Hematopoietic multipotent progenitor cell (in vitro differentiated cells): ENCODE measurements around the gene SERPINB4. TPM values are rescaled to one million over a fixed set of nuclear protein-coding genes. Genes with fewer than 3 reads are reported as not detected.

ENCODE experiments used
- DNase-seq, 3 donors: peaks; one replicate each; pipeline ENCODE4 v3.0.0-alpha.2; 2011 to 2015; ENCODE audit warnings: low read depth in 2 of 3, low spot score in 2 of 3
- total RNA-seq: library from RNA; depleted of rRNA; stranded (reverse); fragments of >200 nt; gene quantifications from one replicate; pipeline ENCODE4 v1.2.3, GENCODE V29; 2012

The SERPINB4 gene
- total RNA-seq, 1 donor: not detected

DNA sequence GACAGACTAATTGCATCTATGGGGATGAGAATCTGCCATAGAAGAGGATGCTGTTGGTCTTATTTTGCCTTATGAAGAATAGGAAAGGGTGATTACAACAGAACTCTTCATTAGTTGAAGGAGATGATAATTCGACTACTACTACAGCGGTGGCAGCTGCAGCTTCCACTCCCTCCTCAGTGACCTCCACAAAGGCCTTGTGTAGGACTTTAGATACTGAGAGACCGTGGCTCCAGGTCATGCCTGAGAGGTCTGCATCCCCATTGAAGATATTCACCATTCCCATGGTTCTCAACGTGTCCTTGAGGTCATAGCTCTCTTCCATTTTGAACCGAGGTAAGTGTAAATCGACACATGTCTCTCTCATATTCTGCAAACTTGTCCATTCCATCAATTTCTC, 6.4 kb downstream of the SERPINB4 start:
- DNase-seq: no peak

DNA sequence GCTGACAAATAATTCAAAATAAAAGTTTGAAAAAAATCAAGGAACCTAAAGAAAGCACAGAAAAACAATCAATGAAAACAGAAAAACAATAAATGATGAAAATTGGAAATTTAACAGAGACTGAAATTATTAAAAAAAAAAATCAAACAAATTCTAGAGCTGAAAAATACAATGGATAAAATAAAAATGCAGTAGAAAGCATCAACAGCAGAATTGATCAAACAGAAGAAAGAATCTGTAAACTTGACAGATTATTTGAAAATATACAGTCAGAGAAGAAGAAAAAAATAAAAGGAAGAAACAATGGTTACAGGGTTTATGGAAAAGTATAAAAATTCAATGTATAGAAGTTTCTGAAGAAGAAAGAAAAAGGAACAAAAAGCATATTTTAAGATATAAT, 16.2 kb downstream of the SERPINB4 start:
- DNase-seq: no peak

DNA sequence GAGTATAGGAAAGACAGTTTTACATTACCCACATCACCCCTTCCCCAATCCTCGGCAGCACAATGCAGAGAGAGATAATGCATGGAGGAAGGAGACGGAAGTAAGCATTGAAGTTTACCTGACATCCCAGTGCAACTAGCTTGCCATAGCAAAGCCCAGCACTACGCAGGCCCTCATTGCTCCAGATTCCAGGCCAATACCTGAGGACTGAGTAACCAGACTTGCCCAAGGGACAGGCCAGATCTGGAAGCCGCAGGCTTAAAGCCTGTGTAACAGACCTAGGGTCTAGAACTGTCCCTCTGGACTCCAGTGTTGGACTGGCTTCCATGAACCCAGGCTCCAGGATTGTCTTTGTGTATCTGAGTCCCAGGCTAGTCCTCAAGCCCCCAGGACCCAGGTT, 17.6 kb downstream of the SERPINB4 start:
- DNase-seq: no peak

DNA sequence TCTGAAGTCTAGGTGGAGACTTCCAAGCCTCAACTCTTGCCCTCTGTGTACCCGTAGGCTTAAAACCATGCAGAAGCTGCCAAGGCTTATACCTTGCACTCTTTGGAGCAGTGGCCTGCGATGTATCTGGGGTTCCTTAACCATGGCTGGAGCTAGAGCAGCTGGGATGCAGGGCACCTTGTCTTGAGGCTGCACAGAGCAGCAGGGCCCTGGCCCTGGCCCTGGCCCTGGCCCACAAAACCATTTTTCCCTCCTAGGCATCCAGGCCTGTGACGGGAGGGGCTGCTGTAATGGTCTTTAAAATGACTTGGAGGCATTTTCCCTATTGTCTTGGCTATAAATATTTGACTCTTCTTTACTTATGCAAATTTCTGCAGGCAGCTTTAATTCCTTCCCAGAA, 19.2 kb downstream of the SERPINB4 start:
- DNase-seq: no peak

DNA sequence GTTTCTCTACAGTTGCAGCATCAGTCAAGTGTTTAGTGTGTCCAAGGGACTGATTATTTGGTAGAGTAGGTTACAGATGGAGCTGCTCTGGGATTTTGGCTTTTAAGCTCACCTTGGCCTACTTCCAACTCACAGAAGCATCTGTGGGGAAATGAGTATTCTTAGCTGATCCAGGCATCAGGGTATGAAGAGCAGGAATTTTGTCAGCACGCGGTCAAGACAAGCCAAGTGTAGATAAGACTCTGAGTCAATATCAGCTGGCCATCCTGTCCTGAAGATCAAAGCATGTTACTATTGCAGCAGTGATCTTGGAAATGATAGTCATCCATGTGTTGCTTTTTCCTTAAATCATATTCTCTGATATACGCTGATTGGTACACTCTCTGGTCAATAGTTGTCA, 24.4 kb downstream of the SERPINB4 start:
- no peak for DNase-seq

GRCh38 chr18:63617915-63618234, 26.2 kb downstream of the SERPINB4 start:
- DNase-seq: no peak

GRCh38 chr18:63617049-63617914, 26.8 kb downstream of the SERPINB4 start:
- no peak for DNase-seq

DNA sequence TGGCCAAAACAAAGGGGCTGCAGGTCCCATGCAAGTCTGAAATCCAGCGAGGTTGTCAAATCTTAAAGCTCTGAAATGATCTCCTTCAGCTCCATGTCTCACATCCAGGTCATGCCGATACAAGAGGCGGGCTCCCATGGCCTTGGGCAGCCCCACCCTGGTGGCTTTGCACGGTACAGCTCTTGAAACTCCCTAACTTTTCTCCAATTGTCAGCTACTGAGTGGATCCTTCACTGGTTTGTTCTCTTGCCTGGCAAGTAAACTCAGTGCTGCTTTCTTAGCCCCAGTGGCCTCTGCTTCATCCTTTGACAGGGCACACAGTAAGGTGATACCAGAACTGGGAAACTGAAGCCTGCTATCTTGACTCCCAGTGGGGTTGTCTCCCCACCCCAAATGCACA, 30.6 kb downstream of the SERPINB4 start:
- DNase-seq: no peak

GRCh38 chr18:63606526-63606925, 37.5 kb downstream of the SERPINB4 start:
- DNase-seq: no peak

- no peak for DNase-seq
Observed at GRCh38 chr18:63604791-63605567, 39.1 kb downstream of the SERPINB4 start.

DNA sequence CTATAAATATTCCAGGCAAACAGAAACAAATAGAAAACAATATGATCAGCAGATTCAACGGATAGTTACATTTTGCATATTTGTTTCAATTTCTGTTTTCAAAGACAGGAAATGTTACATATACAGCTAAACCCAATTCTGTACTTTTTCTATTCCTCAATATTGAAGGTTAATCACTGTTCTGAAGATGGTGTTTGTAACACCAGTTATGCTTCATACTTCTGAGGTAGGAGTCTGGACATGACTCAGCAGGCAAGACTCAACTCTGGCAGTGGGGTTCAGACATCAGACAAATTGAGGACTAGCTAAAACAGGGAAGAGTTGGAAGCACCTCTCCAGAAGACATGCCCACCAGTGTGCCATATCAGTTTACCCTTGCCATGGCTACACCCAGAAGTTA, 40.3 kb downstream of the SERPINB4 start:
- no peak for DNase-seq

- no peak for DNase-seq
Observed at GRCh38 chr18:63603355-63603754, 40.7 kb downstream of the SERPINB4 start.

- DNase-seq: no peak
Observed at GRCh38 chr18:63596964-63597363, 47.1 kb downstream of the SERPINB4 start.

DNA sequence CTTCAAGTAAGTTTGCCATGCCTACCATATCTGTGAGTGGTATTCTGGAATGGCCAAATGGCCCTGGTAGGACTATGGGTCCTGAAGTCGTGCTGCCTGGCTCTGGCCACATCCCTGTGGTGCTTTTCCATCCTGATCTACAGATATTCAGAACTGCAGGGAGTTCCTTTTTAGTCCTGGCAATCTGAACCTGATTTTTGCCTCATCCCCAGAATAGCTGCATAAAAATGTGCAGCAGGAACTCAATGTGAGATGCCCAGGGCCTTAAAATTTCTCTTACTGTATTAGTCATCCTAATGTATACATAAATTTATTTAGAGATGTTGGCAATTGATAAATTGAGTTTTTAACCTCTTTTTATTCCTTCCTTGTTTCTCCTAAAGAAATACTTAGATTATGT, 51.6 kb downstream of the SERPINB4 start:
- no peak for DNase-seq

- DNase-seq: no peak
Observed at GRCh38 chr18:63591725-63592124, 52.3 kb downstream of the SERPINB4 start.

- DNase-seq: no peak
Observed at GRCh38 chr18:63590966-63591695, 52.9 kb downstream of the SERPINB4 start.

GRCh38 chr18:63590373-63590772, 53.7 kb downstream of the SERPINB4 start:
- no peak for DNase-seq

GRCh38 chr18:63588909-63589308, 55.1 kb downstream of the SERPINB4 start:
- DNase-seq: no peak
